ENCODE measurements around the gene EIF2B5.

DNA sequence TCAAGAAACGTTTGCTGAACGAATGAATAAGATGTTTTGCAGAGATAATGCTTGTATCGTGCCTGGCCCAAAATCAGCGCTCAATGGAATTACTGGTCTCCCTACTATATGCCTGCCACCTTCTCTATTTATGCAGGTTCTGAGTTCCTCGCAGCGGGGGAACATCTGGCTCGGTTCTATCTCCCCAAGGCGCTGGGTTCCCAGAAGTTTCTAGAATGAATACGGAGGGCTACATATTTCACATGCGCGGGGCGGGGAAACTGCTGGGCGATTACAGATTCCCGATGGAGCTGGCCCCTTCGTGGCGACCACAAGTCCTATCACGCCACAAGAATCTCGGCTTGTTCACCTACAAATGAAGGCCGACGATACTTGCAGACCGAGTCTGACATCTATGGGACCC lies 411 bp upstream of the EIF2B5 start:
- no peak for TF ChIP-seq CTCF (conservative IDR thresholded peaks at IDR 0.05; ENCODE audit: low read length)
- TF ChIP-seq EZH2phosphoT487 (IDR thresholded peaks at IDR 0.05; ENCODE audit: borderline replicate concordance), result no peak

Measured in Loucy (cell line).